Measurements from ENCODE around the gene ATP6V0D1.

ATP6V0D1 gene

DNA sequence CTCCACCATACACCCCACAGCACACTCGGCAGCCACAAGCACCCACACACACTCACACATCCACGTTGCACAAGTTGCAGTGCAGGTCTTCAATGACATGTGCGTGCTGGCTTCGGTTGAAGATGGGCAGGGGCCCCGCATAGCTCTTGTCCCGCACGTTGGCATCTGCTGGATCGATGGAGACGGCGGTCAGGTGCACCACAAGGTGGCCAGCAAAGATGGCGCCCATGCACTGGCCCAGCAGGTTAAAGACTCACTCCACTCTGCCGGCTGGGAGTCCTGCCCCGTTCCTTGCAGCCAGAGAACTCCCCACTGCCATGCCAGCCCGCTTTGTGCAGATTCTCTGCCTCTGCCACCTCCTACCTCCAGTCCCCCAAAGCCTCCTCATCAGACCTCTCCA lies 80.1 kb downstream of the ATP6V0D1 start:
- DNase-seq: no peak

DNA sequence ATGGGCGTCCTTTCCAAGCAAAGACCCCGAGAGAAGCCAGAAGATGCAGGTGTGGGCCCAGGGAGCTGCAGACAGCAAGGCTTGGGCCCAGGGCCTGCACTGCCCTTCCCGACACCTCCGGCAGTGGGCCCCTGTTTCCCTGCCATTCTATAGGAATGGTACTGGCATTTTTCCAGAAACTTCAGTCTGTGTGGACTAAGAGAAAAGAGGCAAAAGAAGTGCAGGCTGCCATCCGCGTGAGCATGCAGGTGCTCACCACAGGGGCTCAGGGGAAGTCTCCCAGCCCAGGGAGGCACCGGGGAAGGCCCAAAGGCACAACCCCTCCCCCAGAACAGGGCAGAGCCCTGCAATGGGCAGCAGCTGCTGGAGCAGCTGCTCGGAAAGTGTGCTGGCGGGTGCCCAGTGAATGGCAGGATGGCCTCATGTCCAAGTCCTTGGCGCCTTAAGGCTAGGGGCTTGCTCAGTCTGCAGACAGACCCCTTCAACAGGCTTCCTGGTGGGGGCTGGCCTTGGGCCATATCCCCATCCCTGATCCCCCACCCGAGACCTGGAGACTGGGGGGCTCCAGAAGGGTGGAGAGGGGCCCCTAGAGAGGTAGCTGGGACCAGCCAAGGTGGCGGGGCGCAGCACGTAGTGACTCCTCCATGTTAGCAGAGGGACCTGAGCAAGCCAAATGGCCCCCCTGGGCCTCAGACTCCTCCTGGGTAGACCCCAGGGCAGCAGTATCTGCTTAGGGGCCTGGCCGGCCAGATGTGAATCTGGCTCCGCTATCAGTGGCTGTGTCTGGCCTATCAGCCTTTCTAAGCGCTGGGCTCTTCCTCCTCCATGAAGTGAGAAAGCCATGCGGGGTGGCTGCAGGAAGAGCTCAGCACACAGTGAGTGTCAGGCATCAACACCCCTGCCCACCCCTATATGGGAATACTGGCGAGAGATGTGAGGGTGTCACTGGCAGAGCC lies 80.9 kb downstream of the ATP6V0D1 start:
- no peak for DNase-seq

DNA sequence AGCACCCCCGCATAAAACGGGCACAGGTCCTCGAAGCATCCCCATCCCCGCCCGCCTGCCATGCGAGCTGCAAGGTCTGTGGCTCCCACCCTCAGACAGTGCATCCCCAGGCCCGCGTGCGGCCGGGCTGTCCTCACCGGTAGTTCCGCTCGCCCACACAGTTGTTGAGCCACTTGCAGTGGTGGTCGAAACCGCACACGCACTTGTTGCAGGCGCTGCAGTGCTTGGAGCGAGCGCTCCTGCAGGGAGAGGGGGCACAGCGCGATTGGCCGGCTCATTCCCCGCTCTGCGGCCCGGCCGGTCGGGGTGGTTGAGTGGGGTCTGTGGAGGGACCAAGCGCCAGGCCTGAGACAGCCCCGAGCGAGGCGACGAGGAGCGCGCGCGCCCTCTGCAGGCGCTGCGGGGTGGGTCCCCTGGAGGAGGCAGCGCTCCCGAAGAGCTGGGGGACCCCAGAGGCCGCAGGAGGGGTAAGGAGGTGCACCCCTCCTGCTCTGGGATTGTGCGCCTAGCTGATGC lies 81.7 kb downstream of the ATP6V0D1 start:
- DNase-seq: no peak

DNA sequence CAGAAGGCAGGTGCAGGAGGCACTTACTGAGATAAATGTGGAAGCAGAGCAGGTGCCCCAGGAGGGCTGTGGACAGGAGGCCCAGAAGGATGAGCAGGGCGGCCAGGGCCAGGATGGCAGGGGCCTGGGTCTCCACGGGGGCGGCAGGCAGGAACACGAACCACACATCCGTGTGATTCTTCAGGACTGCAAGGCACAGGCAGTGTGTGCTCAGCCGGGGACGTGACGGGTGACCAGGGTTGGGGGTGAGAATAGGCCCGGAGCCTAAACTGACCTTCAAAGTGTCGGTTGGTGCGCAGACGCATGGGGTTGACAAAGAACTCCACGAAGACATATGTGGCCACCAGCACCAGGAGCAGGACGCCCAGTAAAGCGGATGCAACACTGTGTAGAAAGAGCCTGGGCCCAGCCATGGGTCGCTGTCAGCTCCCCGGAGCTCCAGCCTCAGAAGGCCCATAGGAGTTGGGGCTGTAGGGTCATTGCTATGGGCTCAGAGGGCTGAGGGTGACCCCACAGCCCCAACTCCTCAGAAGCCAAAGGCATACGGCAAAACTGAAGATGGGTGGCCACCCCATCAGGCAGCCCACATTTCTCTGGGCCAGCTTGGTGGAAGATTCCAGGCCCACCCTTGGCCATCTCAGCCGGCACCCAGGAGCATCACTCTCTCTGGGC lies 82.3 kb downstream of the ATP6V0D1 start:
- DNase-seq: no peak

DNA sequence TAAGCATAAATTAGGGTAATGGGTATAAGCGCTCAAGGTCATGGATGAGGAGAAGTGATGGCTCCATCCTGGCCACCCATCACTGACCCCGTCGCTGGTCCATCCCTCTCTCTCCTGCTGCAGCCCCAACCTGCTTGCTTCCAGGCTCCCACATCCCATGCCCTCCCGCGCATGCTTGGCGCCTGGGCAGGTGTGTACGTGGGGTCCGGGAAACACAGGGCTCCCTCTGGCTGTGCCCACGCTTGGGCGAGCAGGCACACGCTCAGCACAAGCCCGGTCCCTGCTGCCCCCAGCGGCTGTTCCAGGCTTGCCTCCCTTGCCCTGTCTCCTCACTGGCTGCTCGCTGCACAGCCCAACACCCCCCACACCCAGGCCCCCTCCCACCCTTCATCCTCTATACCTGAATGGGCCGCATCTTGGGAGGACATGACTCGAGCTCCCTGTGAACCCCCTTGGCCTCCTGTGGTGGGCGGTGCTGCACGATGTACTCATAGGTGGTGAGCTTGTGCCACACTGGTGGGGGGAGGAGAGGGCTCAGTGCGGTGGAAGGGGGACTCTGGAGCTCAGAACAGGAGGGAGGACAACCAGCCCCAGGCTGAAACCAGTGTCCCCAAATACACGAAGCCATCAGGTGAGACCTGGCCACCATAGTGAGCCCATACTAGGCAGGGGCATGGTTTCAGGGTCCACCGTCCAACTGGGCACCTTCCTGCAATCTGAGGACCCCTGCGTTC lies 83.0 kb downstream of the ATP6V0D1 start:
- DNase-seq: no peak

DNA sequence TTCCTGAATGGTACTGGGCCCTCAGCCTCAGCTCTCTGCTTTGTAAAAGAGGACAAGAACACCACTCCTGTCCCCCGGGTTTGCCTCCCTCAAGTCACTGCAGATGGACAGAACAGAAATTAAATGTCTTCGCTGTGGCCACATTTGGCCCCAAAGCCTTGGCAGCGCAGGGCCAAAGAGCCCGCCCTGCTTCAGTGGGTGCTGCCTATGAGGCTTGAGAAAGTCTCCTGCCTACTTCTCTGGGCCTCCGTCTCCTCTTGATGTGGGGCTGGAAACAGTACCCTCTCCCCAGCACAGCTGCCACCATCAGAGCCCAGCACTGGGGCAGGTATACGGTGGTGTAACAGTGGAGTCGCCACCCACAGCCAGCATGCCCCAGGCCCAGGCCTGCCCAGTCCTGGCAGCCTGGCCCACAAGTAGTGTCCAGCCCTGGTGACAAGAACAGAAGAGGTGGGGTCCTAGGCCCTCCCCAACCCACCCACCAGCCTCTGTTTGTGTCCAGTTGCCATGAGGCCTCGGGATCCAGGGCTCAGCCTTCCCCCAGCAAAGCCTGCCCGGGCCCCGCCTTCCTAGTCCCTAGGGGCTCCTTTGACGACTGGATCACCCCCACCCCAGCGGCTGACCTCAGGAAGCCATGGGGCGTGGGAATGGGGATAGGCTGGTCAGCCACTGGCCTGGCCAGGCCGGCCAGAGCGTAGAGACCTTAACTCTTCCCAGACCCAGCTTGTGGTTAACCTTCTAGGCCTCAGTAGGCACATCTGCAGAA lies 83.7 kb downstream of the ATP6V0D1 start:
- DNase-seq: no peak

DNA sequence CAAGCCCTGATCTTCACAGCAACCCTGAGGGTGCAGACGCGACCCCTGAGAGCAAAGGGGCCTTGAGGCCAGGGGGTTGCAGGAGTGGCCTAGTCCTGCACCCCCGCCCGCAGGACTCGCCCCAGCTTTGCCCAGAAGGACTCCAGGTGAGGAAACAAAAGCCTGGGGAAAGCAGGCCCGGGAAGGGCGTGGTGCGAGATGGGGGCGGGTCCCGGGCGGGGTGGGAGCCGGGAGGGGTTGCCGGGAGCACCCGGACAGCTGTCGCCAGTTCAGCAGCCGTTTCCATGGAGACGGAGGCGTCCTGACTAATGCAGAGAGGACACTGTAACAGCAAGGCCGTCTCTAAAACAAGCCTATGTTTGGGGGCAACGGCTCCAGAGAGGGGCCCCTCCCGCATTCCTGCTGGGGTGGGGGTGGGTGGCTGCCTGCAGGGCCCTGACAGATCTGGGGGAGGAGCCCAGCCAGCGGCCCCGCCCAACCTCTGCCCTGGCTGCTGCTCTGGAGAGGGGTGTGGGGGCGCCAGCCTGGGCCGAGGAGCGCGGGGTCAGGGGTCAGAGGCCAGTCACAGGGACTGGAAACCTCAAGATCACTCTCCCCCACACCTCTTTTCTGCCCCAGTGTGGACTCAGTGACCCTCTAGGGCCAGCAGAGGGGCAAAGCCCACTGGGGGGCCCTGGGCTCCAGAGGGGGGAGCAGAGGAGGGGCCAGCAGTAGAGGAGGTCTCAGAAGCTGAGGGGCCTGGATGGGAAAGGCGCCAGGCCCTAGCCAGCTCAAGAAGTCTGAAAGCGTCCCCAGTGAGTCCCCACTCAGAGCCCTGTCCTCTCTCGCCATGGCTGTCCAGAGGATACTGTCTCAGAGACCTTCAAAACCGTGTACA lies 84.6 kb downstream of the ATP6V0D1 start:
- no peak for DNase-seq

DNA sequence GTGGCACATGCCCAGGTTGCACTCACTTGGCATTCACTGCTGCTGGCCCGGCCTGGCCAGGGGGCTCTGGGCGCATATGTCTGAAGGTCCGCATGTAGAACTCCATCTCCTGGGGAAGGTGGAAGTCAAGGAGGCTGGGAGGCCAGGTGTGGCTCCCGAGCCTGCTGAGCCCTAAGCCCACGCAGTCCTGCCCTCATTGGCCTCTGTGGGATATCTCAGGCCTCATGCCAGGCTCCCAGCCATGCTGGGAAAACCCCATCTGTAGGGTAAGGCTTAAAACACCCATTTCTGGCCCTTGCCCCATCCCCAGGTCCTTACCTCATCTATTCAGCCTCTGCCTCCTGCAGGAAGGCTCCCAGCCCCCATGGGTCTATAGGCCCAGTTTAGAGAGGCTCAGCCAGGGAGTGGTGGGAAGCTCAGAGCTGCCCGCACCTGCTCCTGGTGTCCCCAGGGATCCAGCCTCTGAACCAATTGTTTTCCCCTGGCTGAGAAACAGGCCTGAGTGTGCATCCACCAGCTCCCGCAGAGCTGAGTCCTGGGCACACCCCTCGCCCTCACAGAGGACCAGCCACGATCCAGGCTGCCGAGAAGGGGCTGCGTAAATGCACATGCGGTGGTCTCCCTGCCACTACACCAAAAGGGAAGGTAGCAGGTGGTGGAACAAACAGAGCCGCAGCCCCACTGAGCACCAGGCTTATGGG lies 85.3 kb downstream of the ATP6V0D1 start:
- no peak for DNase-seq

DNA sequence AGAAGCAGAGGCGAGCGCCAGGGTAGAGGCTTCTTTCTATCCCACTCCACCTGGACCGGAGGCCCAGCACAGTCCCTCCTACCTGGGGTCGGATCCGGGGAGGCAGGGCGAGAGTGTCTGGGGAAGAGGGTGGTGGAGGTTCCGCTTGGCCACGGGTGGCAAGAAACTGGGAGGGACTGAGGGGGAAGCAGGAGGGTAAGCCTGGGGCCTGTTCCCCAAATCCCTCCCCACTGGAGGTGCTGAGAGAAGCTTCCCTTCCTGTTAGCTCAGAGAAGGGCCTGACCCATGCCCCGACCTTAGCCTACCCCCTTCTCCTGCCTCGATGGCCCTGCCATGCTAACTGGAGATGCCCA lies 85.9 kb downstream of the ATP6V0D1 start:
- DNase-seq: no peak

DNA sequence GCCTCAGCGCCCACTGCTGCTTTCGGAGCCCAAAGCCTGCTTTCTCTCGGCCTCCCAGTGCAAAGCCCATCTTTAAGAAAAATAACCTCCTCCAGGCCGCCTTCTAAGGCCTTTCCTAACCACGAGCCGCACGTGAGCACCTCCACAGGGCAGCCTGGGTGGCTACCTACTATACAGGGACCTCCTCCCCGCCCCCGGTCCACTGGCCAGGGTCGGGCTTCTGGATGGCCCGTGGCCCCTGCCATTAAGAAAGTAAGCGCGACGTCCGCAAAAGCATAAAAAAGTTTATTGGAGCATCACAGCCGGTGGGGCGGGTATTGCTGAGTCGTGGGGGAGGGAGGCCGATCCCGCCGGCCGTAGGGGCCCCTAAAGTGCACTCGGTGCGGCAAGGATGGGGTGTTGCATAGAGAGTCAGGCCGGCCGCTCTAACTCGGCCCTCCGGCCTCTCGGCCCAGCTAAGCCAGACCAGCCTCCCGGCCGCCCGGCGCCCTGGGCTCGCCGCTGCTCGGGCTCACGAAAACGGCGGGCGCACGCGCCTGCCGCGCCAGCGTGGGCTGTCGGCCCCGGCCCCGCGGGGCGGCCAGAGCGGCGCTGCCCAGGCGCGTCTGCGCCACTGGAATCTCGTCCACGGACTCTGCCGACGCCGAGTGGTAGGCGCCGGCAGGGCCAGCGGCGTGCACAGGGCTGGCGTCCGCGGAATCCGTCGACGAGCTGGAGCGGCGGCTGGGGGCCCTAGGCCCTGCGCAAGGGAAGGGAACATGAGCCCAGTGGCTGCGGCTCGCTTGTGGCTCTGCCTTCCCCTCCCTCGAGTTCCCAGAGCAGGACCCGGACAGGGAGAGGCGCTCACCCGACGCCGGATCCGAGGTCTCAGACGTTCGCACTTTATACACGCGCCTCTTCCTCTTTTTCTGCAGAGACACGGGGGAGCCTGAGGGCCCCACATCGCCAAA lies 86.5 kb downstream of the ATP6V0D1 start:
- no peak for DNase-seq

DNA sequence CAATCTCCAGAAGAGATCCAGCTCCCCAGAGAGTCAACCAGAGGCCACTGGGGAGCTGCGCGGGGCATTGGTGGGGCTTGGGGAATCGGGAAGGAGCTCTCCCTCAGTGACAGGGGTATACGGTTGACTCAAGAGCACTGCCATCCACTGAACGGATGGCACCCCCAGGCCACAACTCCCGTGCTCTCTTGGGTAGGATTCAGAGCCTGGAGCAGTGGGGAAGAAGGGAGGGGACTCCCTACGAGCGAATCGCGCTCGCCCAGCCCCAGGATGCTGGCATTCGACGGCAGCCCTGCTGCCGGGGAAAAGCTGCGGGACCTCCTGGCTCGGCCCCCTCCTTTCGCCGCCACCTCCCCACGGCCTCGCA lies 87.2 kb downstream of the ATP6V0D1 start:
- DNase-seq: no peak

DNA sequence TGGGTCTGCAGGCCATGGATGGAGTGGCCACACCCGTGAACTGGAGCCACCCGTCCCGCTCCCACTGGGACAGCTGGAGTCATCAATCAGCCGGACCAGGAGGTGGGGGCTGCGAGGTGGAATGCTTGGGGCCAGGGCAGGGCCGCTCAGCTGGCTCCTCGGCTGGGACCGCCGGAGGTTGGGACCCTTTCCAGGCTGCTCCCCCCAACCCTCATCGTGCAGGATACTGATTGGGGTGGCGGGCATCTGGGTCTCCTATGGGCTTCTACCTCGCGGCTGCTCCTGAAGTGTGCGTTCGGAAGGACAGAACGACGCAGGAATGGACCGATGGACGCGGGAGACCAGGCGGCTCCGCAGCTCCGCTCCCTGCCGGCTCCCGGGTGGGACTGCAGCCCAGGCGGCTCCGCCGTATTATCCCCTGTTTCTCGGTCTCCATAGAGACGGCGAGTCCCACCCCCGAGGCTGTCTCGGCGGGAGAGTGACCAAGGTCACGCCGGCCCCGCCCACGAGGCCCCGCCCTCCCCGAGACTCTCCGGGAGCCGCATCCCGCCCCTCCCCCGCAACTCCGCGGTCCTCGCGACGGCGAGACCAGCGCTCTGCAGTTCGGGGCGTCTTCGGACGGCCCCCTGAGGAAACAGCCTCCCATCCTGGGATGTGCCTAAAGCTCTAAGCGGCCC lies 87.7 kb downstream of the ATP6V0D1 start, which contains the start of gene TPPP3:
TPPP3 (minus strand) TSS at position 388 of the 677 bp plus-strand sequence. CDS start 2,387 bp downstream, outside the sequence.
- DNase-seq: no peak

DNA sequence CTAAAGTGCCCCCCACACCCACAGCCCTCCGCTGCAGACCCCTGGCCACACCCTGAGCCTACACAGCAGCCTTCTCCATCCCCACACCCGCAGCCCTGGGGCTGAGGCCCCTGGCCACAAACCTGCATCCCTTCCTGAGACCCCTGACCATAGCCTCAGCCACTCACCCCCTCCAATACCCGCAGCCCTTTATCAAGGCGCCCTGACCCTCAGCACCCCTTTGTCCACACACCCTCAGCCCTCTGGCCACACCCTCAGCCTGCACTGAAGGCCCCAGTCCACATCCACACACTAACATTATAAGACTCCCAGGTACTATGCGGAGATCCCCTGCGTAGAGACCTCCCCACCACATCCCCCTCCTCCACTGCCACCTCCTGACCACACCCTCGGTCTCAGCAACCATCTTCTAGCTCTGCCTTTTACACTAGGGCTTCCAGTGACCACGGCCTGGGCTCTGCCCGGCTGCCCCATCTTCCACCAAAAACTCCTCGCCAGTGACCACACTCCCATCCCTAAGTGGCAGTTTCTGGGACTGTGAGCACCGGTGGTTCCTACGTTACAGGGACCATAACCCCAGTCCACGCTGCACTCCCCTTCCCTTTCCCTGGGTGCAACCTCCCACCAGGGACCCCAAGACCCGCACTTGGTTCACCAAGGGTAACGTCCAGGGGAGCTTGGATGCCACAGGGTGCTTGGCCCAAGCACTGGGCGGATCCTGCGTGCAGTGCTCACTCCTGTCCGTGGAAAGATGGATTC lies 88.5 kb downstream of the ATP6V0D1 start:
- no peak for DNase-seq

DNA sequence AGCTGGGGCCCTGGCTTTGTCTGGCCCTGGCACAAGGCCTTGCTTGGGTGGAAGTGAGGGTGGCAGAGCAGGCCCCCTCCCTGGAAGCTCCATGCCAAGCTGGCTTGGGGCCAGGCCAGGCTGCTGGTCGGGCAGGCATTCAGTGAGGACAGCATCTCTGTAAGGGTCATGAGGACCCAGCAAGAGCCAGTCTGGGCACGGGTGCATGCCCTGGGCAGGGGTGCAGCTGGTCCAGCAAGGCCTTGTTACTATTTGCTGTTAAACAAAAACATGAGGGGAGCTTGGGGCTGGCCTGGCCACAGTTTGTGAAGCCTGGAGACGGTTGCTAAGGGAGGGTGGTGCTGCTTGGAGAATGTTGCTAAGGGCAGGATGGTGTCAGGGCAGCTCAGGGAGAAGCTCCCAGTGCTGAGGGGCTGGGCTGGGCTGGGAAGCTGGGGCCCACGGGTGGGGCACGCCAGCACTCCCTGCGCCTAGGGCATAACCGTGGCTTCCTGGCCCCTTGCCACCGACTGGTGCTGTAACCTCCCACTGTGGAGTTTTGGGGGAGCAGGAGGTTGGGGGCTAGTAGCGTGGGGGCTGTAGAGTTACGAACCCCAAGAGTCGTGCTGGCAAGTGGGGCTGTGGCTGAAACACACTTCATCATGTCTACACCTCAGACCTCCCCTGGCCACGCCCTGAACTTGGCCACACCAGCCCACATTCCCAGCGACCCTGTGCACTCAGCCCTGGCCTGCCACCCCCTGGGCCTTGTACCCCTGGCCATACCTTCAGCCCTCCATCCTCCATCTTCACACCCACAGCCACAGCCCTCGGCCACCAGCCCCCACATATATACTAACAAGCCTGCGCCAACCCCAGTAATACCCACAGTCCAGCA lies 89.3 kb downstream of the ATP6V0D1 start:
- DNase-seq: no peak

DNA sequence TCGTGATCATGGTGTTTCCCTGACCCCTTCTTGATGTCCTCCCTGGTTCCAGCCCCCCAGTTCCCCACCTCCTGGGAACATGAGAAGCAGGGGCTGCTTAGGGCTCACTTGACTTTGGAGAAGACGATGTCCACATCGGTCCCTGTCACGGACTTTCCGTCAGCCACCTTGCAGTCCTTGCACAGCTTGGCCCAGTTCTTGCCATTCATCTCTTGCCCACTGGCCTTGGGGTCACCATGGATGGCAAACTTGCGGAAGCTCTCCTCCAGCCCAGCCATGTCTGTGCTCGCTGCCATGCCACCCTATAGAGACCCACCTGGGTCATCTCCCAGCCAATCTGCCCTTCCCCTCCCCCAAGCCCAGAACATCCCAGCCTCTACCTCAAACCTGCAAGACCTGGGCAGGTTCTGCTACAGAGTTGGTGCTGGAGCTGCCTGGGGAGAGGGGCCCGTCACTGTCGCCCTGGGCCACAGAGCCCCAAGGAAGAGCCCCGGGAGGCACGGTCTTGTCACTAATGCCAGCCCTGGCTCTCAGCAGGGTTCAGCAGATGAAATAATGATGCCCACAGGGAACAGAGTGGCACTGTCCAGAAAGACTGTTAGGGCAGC lies 90.0 kb downstream of the ATP6V0D1 start:
- DNase-seq: no peak

DNA sequence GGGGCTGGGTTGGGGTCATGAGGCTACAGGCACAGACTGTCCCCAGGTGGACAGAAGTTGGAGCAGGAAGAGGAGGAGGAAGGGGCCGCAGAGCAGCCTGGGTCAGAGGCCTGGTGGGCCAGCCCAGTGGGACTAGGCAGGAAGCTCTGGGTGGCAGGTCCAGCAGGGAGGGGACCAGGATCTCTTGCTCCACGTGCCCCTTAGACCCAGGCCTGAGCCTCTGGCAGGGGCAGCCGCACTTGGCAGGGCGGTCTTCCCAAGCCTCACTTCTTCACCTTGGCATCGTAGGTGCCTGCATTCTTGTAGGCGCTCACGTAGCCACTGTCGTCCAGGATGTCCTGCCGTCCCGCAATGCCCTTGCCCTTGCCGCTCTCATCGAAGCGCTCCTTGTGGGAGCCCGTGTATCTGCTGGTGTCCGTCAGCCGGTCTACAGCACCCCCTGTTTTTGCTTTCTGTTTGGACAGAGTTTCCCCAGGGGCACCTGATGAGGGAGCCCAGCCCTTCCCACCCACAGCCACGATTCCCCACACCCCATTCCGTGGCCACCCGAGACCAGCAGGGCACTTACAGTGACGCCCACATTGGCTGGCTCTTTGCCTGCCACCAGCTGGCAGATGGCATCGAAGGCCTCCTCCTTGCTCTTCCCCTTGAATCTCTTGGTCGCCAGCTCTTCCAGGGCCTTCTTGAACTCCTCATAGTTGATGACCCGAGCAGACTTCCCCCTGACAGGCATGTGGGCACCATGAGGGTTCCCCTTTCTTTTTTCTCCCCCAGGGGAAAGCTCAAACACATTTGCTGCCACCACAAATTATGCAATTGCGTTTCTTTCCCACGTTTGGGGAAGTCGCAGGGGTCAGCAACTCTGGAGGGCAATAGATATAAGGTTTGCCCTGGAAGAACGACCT lies 90.8 kb downstream of the ATP6V0D1 start:
- no peak for DNase-seq

All from NK-92 treated with Interleukin-12 subunit alpha and Interleukin-12 subunit beta, amount 100 ng/mL, for 24 hours (cell line).